HG02884 (cell line): ENCODE data around the gene PSMB7.

ENCODE experiments used
- ATAC-seq: cut with Tn5 transposase; IDR thresholded peaks from one replicate; pipeline ENCODE4 v1.9.1; 2021; ENCODE audit warnings: mild to moderate bottlenecking, moderate library complexity; ENCODE audit not compliant: unreplicated experiment

Gene PSMB7

DNA sequence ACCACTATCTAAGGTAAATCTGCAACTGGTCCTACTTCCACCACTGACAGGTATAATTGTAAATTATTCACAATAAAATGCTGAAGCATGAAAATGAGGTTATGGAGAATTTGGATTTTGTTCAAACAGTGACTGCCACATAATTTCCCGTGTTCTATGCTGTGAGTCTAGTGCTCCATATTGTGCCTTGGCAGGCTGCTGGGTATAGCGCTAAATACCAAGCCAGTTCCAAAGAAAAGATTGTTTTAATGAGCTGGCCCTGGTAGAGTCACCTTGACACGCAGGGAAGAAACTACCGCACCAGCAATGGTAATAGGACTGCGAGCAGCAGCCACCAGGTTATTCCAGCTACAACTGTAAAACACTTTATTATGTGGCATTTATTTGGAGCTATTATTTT is 30.4 kb downstream of the PSMB7 start:
- no peak for ATAC-seq

DNA sequence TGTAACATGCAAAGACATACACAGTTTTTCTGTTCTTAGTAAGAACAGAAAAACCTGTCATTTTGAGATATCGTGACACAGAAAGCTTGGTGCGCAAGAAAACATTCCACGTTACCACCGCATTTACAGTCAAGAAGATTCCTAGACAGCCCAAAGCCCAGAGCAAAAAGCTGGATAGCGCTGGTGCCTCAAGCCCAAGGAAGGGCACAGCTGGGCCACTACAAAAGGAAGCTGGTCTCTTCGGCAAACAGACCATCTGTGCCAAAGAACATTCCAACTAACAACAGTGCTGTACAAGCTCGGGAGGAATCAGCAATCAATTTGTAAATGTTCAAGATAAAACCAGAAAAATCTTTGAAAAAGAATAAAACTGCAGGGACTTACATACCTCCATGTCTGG is 31.0 kb downstream of the PSMB7 start:
- no peak for ATAC-seq

DNA sequence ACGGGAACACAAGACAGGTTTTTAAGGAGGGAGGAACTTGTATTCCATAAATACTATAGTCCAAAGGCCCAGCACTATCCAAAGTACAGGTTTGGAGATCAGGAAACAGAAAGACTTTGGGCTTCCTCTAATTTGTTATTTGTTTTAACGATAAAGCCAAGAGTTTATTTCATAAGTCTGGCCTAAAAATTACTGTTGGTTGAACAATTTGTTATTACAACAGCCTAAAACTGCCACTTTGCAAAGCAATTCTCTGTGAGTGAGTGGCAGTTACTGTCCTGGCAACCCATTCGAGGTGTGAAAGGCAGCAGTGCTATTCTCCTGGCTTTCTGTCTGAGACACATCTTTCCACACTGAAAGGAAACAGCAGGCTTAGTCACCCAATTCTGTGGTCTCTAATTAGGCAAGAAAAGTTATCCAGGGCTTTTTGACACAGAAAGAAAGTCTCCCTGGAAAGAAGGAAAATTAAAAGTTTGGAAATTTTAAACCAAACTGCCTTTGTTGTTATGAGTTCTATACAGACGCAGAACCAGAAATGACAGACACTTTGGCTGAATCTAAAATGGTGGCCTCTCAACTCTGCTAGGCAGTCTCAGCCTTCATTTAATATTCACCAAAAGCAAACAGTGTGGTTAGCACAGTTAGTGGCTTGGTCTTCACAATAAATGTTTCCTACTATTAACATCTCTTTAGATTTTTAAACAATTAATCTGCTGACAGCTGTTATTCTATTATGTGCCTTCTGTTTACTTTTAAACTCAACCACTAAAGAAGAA is 33.9 kb downstream of the PSMB7 start:
- ATAC-seq, result no peak

DNA sequence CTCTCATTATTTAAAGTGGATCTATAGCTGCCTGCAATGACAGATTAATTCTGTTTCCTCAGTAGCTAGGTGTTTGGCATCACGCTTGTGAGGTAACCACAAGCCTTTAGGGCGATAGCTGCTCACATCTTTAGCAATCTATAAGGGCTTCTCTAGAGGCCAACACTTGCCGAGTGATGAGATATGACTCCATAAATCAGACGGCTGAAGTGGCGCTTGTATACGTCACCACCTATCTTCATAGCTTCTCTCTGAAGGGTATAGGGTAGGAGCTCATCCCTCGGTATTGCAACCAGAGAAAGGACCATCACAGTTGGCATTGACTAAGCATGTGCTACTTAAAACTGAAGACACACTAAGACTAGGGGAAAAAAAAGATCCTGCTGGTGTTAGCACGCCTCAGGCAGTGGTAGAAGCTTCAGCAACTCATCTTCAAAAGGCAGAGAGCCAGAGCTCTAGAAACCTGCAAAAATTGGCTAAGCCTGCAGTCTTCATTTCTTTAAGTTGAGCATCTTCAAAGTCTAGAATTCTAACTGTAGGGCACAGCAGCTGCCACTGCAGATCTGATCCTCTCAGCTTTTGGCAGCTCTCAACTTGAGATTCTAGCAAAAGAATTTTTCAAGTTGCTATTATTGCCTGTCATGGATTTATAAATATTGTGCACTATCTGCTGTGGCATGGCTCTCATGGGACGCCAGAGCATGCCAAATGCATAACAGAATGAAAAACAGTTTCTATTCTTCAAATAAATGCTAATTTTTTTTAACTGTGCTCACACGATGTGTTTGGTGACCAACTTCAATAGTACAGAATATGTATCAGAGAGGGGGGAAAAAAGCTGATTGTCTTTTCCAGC is 37.5 kb downstream of the PSMB7 start:
- ATAC-seq, result no peak

DNA sequence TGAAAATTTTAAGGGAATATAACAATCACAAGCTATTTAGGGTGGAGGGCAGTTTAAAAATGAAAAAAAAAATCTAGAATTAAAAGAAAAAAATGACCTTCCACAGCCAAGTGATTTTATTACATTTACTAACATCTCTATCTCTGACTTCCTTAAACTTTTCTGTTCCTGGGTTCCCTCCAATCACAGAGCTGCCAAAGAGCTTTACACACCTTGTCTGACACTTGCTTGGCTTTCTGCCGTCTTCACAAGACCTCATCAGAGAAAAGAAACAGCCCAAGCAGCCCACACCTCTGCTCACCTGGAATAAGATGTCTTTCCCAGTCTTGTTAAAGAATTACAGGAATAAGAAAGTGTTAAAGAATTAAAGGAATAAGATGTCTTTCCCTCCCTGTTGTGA is 38.9 kb downstream of the PSMB7 start:
- no peak for ATAC-seq

DNA sequence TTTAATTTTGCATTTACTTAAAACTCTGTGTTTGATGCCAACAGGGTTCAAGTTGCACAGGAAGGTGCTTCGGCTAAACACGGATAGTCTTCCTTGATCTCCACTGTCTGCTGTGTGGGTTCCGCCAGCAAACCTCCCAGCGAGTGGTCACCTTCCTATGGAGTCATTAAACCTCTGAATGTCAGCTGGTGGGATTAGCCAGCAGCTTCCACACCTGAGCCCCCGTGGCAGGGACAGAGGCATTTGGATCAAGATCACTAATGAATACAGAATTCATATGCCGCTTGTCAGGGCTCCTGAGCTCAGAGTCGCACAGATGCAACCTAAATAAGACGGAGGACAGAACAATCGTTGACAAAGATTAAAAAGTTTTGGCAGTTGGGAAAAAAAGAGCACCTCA is 39.5 kb downstream of the PSMB7 start:
- ATAC-seq, result no peak

DNA sequence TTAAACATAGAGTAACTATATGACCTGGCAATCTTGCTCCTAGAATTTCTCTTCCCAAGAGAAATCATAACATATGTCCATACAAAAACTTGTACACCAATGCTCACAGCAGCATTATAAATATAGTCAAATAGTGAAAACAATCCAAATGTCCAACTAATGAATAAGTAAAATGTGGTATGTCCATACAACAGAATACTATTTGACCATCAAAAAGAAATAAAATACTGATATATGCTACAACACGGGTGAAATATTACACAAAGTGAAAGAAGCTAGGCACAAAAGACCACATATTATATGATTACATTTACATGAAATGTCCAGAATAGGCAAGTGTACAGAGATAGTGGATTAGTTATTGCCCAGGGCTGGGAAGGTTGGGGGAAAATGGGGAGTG is 41.4 kb downstream of the PSMB7 start:
- no peak for ATAC-seq

DNA sequence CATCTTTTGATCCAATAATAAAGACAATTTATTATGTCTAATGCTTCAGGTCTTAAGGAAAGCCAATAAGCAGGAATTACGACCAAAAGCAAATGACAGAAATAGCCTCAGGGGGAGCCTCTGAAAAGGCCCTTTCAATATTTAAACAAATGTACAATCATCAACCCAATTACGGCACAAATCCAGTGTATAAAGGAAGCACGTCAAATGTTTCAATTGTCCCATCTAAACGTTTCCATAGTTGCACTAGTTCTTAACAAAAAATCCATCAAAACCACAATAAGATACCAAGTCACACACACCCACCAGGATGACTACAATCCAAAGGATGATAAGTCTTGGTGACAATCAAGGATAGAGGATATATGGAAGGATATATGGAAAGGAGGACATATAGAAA is 41.9 kb downstream of the PSMB7 start:
- ATAC-seq, result no peak

DNA sequence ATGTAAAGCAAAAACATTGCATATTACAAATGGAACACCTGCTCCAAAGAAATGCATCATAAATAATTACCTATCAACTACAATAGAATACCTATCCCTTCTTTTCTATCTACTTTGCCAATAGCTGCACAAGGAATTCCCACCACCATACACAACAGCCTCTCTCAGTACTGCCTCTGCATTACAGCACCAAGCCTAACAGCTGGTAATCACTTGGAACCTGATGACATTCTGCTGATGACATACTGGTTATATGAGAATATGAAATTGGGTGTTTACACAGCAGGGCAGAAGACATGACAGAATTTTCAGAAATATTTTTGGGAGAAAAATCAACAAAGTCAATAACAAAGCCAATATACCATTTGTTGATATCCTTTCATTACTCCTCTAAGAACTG is 43.2 kb downstream of the PSMB7 start:
- no peak for ATAC-seq

DNA sequence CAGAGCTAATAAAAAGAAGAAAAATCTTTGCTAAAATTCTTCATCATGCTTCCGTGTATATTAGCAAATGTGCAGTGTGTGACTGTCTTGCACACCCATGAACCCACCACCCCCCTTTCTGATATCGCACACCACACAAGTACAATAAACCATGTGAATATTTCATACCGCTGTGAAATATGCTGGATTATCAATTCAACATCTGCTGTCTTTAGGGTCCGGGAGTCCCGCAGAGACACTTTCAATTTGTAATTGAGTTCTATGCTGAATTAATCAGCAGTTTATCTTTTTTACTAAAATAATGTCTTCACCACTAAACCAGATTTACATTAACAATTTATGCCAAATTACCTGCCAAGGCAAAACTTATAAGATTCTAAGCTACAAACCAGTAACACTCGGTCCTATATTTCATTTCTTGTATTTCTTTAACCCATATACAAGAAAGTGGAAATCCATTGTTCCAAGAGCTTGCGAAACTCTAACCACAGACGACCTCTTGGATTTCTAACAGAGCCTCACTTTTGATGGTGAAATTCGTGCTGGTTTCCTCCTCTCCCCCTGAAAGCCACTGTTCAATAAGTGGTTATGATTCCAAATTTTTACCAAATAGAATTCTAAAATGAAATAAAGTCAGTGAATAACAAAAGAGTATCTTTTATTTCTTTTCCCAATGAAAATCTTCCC is 44.2 kb downstream of the PSMB7 start:
- no peak for ATAC-seq

DNA sequence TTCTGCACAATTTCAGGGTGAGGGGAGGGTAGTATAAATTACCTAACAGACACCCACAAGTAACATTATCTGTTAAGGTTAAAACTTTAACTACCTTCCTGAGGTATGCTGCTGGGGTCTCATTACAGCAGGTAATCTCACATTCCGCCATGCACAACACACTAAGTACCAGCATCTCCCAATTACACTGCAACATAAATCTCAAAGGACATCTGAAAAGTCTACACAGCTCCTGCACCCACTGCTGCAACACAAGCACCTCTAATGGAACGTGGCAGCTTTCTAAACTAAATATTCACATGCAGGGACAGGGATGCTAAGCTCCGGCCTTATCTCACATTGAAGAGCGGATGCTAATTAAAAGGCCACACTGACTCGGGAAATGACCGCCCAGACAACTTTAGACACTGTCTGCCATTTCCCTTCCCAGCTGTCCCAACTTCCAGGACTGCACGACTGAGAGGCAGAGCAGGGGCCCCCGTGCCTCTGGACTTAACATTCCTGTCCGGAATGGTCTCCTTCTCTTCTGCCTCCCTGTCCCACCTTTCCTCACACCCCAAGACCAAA is 45.9 kb downstream of the PSMB7 start:
- ATAC-seq, result no peak

DNA sequence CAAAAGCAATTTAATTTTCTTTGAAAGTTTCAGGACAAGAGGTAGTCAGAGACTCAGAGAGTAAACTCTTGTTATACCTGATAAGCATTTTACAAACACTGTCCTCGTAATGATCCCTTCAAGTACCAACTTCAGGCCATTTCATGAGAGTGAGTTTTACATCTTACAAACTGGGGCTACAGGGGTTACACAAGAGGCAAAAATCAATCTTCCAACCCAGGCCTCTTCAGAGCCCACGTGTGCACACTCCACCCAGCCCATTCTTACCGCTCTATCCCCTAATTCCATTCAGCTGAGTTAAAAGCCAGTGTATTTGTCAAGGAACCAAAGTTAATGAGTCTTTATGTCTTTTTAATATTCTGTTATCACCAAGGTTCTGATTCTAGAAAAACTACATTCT is 46.5 kb downstream of the PSMB7 start:
- ATAC-seq, result no peak

DNA sequence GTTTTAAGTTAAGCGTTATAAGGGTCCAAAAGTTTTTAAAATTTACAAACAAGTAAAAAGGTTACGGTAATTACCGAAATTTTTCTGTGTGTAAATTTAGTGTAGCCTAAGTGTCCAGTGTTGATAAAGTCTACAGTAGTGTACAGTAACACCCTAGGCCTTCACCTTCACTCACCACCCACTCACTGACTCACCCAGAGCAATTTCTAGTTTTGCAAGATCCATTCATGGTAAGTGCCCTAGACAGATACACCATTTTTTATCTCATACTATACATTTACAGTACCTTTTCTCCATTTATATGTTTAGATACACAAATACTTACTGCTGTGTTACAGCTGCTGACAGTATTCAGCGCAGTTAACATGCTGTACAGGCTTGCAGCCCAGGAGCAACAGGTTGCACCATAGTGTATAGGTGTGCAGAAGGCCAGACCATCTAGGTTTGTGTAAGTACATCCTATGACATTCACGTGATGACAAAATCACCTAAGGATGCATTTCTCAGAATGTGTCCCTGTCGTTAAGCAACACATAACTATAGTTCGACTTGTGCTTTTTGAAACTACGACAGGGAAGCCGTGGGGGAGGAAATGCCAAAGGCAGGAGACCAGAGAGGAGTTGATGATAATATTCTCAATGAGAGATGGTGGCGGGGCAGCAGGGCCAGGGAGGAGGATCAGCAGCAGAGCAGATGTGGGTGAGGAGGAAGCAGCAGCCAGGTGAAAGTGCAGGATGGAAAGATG is 48.6 kb downstream of the PSMB7 start:
- no peak for ATAC-seq

DNA sequence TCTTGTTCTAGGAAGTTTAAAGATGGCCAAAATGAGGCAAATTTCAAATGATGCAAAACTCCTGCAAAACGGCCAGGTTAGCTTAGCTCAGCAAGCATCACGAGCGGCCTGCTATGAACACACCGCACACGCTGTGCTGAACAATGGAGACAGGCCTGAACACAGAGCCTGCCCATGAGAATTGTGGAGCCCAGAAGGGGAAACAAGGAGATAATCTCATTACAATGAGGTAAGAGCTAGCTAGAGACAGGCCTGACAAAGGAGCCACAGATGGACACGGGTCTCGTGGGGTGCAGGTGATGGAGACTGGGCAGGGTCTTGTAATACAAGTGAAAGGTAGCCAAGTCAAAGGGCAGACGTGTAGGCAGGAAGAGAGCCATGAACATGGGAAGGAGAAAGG is 50.2 kb downstream of the PSMB7 start:
- ATAC-seq, result no peak

DNA sequence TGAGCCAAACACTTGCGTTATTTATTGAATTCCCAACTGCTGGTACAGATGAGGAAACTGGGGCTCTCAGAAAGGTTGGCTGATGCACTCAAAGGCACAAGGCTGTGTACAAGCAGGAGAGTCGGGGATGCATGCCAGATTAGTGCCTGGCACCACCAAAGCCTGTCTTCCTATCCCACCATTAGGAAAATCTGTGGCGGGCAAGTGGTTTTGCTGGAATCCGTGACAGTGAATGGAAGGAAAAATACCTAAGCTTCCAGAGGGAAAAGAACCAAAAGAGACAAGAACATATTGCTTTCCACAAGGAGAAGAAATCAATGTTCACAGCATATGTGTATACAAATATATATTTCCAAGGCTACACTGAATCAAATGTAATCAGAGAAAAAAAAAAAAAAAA is 51.1 kb downstream of the PSMB7 start:
- no peak for ATAC-seq

DNA sequence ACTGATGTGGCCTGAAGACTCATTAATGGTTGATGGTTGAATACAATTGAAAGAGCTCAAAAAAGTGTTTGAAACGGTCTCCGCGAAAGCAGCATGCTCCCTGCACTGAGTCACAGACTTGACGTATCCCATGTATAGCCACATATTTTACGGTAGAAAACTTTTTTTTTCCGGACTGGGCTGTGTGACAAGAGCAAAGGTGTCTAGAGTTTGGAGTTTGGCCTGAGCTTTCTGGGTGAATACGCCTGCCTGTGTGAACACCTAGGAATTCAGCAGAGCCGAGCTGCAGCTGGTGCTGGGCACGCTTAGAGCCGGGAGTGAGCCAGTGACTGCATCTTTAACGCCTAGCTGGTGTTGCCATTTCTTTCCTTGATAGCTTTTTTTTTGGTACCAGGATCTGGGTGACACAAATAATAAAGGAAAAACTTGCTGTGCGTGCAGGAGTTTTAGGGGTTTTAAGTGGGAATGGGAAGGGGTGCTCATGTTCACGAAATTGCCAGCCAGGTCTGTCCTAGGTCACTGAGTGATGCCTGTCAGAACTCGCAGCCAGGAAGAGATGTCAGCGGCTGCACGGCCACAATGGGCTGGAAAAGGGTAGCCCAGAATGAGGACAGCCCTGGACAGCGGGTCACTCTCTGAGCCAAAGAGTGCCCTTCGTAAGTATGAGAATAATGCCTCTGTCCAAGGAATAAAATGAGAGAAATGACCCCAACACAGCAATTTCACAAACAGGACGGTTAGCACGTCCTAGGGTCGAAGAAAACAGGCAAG is 51.7 kb downstream of the PSMB7 start:
- no peak for ATAC-seq

DNA sequence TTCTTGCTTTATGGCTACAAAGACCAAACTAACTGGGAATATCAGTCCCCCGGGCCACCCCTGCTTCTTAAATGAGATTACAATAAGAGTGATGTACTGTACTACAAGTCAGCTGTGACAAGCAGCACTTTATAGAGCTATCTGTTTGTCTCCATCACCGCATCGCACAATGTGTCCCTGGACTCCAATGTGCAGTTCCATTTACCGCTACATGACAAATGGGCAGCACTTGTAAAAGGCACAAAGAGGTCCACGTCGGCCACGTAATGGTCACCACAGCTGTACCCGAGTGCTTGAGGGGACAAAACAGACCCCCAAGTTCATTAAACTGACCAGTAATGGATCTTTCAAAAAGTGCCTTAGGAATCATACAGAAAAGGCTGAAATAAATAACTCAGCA is 54.1 kb downstream of the PSMB7 start:
- ATAC-seq, result no peak

DNA sequence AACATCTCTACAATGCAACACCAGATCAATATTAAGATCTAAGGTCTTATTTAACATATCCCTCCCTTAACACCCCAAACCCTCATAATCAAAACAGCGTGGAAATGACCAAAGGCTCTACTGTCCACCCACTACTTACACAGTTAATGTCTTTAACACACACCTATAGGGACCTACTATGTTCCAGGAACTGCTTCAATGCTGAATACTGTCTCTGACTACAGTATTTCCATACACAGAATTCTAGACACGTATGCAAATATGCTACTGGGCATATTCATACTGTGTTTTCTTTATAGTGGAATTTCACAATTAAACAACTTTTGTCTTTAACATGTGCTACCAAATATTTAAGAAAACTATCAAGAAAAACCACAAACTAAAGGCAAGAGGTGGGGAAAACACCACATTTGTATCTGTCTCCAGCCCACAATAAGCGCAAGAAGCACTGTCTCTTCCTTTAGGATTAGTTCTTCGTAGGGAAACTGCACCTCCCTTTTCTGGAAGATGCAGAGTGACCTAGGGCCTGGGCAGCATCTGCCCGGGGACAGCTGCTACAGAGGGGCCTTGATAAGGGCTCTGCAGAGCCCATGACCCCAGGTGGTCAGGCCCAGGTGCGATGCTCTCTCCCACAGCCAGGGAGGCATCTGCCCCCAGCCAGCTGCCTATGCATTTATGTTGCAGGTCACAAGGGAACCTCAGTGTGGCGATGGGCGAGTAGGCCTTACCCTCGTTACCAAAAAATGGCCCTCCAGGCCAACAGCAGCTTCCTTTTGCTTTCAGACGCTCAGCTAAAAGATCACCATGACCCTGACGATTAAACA is 55.2 kb downstream of the PSMB7 start:
- no peak for ATAC-seq

DNA sequence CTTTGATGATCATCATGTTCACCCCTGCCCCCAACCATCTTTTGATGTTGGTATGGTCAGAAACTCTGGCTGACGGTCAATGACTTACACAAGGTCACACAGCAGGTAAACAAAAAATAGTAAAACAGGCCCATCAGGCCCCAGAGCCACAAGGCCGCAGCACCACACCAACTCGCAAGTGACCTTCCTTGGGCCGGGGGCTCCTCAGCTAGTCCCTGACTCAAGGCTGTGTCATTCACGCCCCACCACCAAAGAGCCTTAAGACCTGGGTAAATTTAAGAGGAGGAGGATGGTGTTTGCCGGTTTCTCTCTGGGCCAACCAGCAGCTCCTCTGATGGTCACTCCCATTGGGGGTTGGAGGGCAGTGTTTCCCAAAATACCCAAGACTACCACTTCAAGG is 55.8 kb downstream of the PSMB7 start:
- ATAC-seq, result no peak
